HUES48 (cell line): ENCODE measurements around the gene NCOA7.

Source experiments
- H3K27ac ChIP-seq: one replicate; pipeline ENCODE4 v1.7.0; 2013; ENCODE audit warnings: low read depth, low read length, inconsistent platforms
- H3K27me3 ChIP-seq: 2 replicates; pipeline ENCODE4 v1.6.1; 2013; ENCODE audit warnings: mild to moderate bottlenecking, low read length; ENCODE audit not compliant: control insufficient read depth, insufficient read depth
- H3K36me3 ChIP-seq: 2 replicates; pipeline ENCODE4 v1.6.1; 2013; ENCODE audit warnings: low read length; ENCODE audit not compliant: control insufficient read depth, insufficient read depth
- H3K4me1 ChIP-seq: 2 replicates; pipeline ENCODE4 v1.6.1; 2013; ENCODE audit warnings: mild to moderate bottlenecking, low read length; ENCODE audit not compliant: control insufficient read depth, insufficient read depth
- H3K4me3 ChIP-seq: 2 replicates; pipeline ENCODE4 v1.5.1; 2013; ENCODE audit warnings: mild to moderate bottlenecking, low read depth, low read length
- H3K9ac ChIP-seq: 2 replicates; pipeline ENCODE4 v1.6.1; 2013; ENCODE audit warnings: mild to moderate bottlenecking, low read depth, low read length, moderate library complexity
- H3K9me3 ChIP-seq: 2 replicates; pipeline ENCODE4 v1.6.1; 2013; ENCODE audit warnings: low read length; ENCODE audit not compliant: control insufficient read depth, insufficient read depth

NCOA7 gene

GRCh38 chr6:125793280-125793679 lies 2.5 kb downstream of the NCOA7 start:
- no peak overlapping the region for H3K27ac ChIP-seq
- no peak overlapping the region for H3K4me3 ChIP-seq
- H3K4me1 ChIP-seq = peaks cover 18% of the 10 kb centered on the region
- H3K27me3 ChIP-seq = peaks cover 6% of the 10 kb centered on the region; the same call in 1 of the 2 replicates
- no peaks in the 10 kb centered on the region for H3K36me3 ChIP-seq
- H3K9ac ChIP-seq = no peak overlapping the region
- H3K9me3 ChIP-seq = no peaks in the 10 kb centered on the region

GRCh38 chr6:125793863-125794262 lies 3.1 kb downstream of the NCOA7 start:
- peaks cover 6% of the 10 kb centered on the region; the same call in 1 of the 2 replicates for H3K27me3 ChIP-seq
- no peak overlapping the region for H3K9ac ChIP-seq
- H3K4me3 ChIP-seq = no peak overlapping the region
- no peak overlapping the region for H3K27ac ChIP-seq
- H3K36me3 ChIP-seq = no peaks in the 10 kb centered on the region
- H3K4me1 ChIP-seq = peaks cover 18% of the 10 kb centered on the region
- H3K9me3 ChIP-seq = no peaks in the 10 kb centered on the region

GRCh38 chr6:125794342-125795137 lies 3.8 kb downstream of the NCOA7 start:
- Histone ChIP-seq H3K4me3 (no peak overlapping the region), H3K9me3 (no peaks in the 10 kb centered on the region), H3K36me3 (no peaks in the 10 kb centered on the region), H3K9ac (no peak overlapping the region), H3K4me1 (peaks cover 15% of the 10 kb centered on the region), H3K27ac (no peak overlapping the region), H3K27me3 (peaks cover 6% of the 10 kb centered on the region; the same call in 1 of the 2 replicates)

- Histone ChIP-seq H3K9me3 (no peaks in the 10 kb centered on the region), H3K27me3 (peaks cover 6% of the 10 kb centered on the region; the same call in 1 of the 2 replicates), H3K36me3 (no peaks in the 10 kb centered on the region), H3K4me3 (no peak overlapping the region), H3K27ac (no peak overlapping the region), H3K9ac (no peak overlapping the region), H3K4me1 (peaks cover 8% of the 10 kb centered on the region; the same call in 1 of the 2 replicates)
Measured at GRCh38 chr6:125795301-125795700, 4.5 kb downstream of the NCOA7 start.

- Histone ChIP-seq H3K4me3 (no peak overlapping the region), H3K27me3 (peaks cover under 1% of the 10 kb centered on the region; the same call in 1 of the 2 replicates), H3K9me3 (no peaks in the 10 kb centered on the region), H3K4me1 (peaks cover 8% of the 10 kb centered on the region; the same call in 1 of the 2 replicates), H3K27ac (no peak overlapping the region), H3K36me3 (no peaks in the 10 kb centered on the region), H3K9ac (no peak overlapping the region)
Measured at GRCh38 chr6:125797120-125797885, 6.5 kb downstream of the NCOA7 start.

GRCh38 chr6:125797886-125798444 lies 7.2 kb downstream of the NCOA7 start:
- H3K27ac ChIP-seq = no peak overlapping the region
- peaks cover 8% of the 10 kb centered on the region; the same call in 1 of the 2 replicates for H3K4me1 ChIP-seq
- no peaks in the 10 kb centered on the region for H3K36me3 ChIP-seq
- H3K9me3 ChIP-seq = no peaks in the 10 kb centered on the region
- H3K4me3 ChIP-seq = no peak overlapping the region
- no peaks in the 10 kb centered on the region for H3K27me3 ChIP-seq
- no peak overlapping the region for H3K9ac ChIP-seq

GRCh38 chr6:125798734-125799508 lies 8.2 kb downstream of the NCOA7 start:
- Histone ChIP-seq H3K4me1 (0 out of 2 replicates have a peak, but pooled peaks cover 2% of the 10 kb centered on the region), H3K27ac (no peak overlapping the region), H3K4me3 (no peak overlapping the region), H3K27me3 (no peaks in the 10 kb centered on the region), H3K9me3 (no peaks in the 10 kb centered on the region), H3K9ac (no peak overlapping the region), H3K36me3 (no peaks in the 10 kb centered on the region)

GRCh38 chr6:125802383-125802782 lies 11.6 kb downstream of the NCOA7 start:
- no peak overlapping the region for H3K4me3 ChIP-seq
- no peak overlapping the region for H3K9ac ChIP-seq
- no peaks in the 10 kb centered on the region for H3K9me3 ChIP-seq
- H3K4me1 ChIP-seq = 0 out of 2 replicates have a peak, but pooled peaks cover 2% of the 10 kb centered on the region
- no peaks in the 10 kb centered on the region for H3K36me3 ChIP-seq
- H3K27me3 ChIP-seq = no peaks in the 10 kb centered on the region
- no peak overlapping the region for H3K27ac ChIP-seq

GRCh38 chr6:125802943-125803377 lies 12.2 kb downstream of the NCOA7 start:
- Histone ChIP-seq H3K27ac (no peak overlapping the region), H3K27me3 (no peaks in the 10 kb centered on the region), H3K9ac (no peak overlapping the region), H3K9me3 (no peaks in the 10 kb centered on the region), H3K4me3 (no peak overlapping the region), H3K4me1 (0 out of 2 replicates have a peak, but pooled peaks cover 2% of the 10 kb centered on the region), H3K36me3 (no peaks in the 10 kb centered on the region)

GRCh38 chr6:125804264-125804663 lies 13.5 kb downstream of the NCOA7 start:
- Histone ChIP-seq H3K4me3 (no peak overlapping the region), H3K4me1 (no peaks in the 10 kb centered on the region), H3K27me3 (no peaks in the 10 kb centered on the region), H3K36me3 (no peaks in the 10 kb centered on the region), H3K27ac (no peak overlapping the region), H3K9ac (no peak overlapping the region), H3K9me3 (no peaks in the 10 kb centered on the region)
